ENCODE data around the gene MRPS25.
"Not testable (repeated sequence)": the region's sequence is repeated elsewhere in the genome, so short reads cannot be mapped to it uniquely, and the experiment has no call there.

MRPS25 gene

DNA sequence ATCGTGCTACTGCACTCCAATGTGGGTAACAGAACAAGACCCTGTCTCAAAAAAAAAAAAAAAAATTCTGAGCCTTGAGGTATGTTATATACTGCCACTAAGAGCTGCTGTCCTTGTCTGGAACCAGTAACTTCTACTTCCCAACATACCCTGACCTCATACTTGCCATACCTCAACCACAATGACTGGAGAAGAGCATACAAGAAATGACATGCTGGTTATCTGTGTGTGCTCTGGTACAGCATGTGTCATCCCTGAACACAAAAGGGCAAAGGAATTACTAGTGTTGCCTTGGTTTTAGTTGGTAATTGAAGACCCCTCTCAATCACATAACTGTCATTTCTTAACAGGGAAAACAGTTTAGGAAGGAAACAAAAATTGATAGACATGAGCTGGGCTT lies 54.5 kb downstream of the MRPS25 start:
- Histone ChIP-seq H2BK5ac (ENCODE audit: low read length) (no peak overlapping the region), H3K23ac (ENCODE audit: low read depth, low read length, poor library complexity) (no peak overlapping the region), H2AFZ (ENCODE audit: low read length) (no peak overlapping the region), H3K36me3 (replicated peaks in 1 of 2; ENCODE audit: control insufficient read depth in 2 of 2, insufficient read depth in 2 of 2, low read length in 2 of 2) (peaks cover 19 to 77% of the 10 kb centered on the region in 2 donors), H3K9me3 (replicated peaks in 1 of 2; ENCODE audit: control insufficient read depth in 2 of 2, insufficient read depth in 1 of 2, low read depth in 1 of 2, low read length in 2 of 2) (no peaks in the 10 kb centered on the region), H4K8ac (ENCODE audit: low read depth, low read length) (no peak overlapping the region), H3K4me1 (ENCODE audit: control insufficient read depth in 2 of 2, insufficient read depth in 1 of 2, low read depth in 1 of 2, low read length in 2 of 2) (peaks cover 0 to 4% of the 10 kb centered on the region in 2 donors), H2BK120ac (ENCODE audit: low read depth, low read length) (no peak overlapping the region), H3K27me3 (ENCODE audit: control insufficient read depth in 3 of 3, insufficient read depth in 3 of 3, low read depth in 1 of 3, low read length in 3 of 3) (no peaks in the 10 kb centered on the region), H3K79me1 (ENCODE audit: low read depth, low read length) (no peaks in the 10 kb centered on the region), H2BK15ac (ENCODE audit: low read length) (no peak overlapping the region), H3K4ac (ENCODE audit: low read length) (no peak overlapping the region), H3K4me2 (ENCODE audit: insufficient read depth, low read length, poor library complexity, severe bottlenecking) (no peak overlapping the region), H2BK12ac (ENCODE audit: low read length) (no peak overlapping the region), H3K9ac (ENCODE audit: low read depth, low read length, poor library complexity) (no peak overlapping the region), H3K18ac (ENCODE audit: low read length) (no peak overlapping the region), H3K27ac (replicated peaks; ENCODE audit: low read length) (no peak overlapping the region), H4K91ac (ENCODE audit: low read depth, low read length, poor library complexity) (no peak overlapping the region), H3K4me3 (ENCODE audit: low read length in 2 of 2) (no peak overlapping the region), H2AK5ac (ENCODE audit: low read depth, low read length) (no peak overlapping the region), H3K14ac (ENCODE audit: low read length) (no peak overlapping the region)
- no peak for DNase-seq (ENCODE audit: low spot score)
- WGBS, 2 donors (ENCODE audit: extremely low coverage in 2 of 2, insufficient read length in 2 of 2, insufficient replicate concordance in 1 of 2), result no CpG with 5 or more reads among the region's 1 CpG

DNA sequence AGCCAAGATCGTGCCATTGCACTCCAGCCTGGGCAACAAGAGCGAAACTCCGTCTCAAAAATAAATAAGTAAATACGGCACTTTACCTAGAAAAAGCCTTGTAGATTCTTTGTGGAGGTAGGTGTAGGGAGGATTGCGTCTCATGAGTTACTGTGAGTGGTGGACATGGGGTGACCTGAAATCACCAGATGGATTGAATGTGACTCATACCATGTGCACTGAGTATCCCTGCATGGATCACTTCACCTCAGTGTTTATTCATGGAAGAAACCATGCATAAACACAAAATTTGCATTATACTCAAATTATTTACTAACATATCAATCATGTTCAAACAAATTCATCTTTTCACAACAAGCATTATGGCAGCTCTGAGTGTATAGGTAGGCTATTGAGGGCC lies 55.9 kb downstream of the MRPS25 start:
- WGBS, 2 donors (ENCODE audit: extremely low coverage in 2 of 2, insufficient read length in 2 of 2, insufficient replicate concordance in 1 of 2), result no CpG with 5 or more reads among the region's 5 CpGs
- H3K4me1 ChIP-seq (ENCODE audit: control insufficient read depth in 2 of 2, insufficient read depth in 1 of 2, low read depth in 1 of 2, low read length in 2 of 2), result peaks cover 0 to 4% of the 10 kb centered on the region in 2 donors
- DNase-seq (ENCODE audit: low spot score), result no peak
- no peaks in the 10 kb centered on the region for H3K79me1 ChIP-seq (ENCODE audit: low read depth, low read length)
- H3K36me3 ChIP-seq (replicated peaks in 1 of 2; ENCODE audit: control insufficient read depth in 2 of 2, insufficient read depth in 2 of 2, low read length in 2 of 2), result peaks cover 18 to 77% of the 10 kb centered on the region in 2 donors
- H3K4me2 ChIP-seq (ENCODE audit: insufficient read depth, low read length, poor library complexity, severe bottlenecking), result no peak overlapping the region
- H3K18ac ChIP-seq (ENCODE audit: low read length), result no peak overlapping the region
- no peak overlapping the region for H3K27ac ChIP-seq (replicated peaks; ENCODE audit: low read length)
- H2BK5ac ChIP-seq (ENCODE audit: low read length), result no peak overlapping the region
- no peak overlapping the region for H3K4ac ChIP-seq (ENCODE audit: low read length)
- peaks cover 0 to 6% of the 10 kb centered on the region in 2 donors for H3K9me3 ChIP-seq (replicated peaks in 1 of 2; ENCODE audit: control insufficient read depth in 2 of 2, insufficient read depth in 1 of 2, low read depth in 1 of 2, low read length in 2 of 2)
- no peak overlapping the region for H2BK12ac ChIP-seq (ENCODE audit: low read length)
- H3K4me3 ChIP-seq (ENCODE audit: low read length in 2 of 2), result no peak overlapping the region
- no peak overlapping the region for H2BK120ac ChIP-seq (ENCODE audit: low read depth, low read length)
- no peaks in the 10 kb centered on the region for H3K27me3 ChIP-seq (ENCODE audit: control insufficient read depth in 3 of 3, insufficient read depth in 3 of 3, low read depth in 1 of 3, low read length in 3 of 3)
- no peak overlapping the region for H3K14ac ChIP-seq (ENCODE audit: low read length)
- no peak overlapping the region for H3K9ac ChIP-seq (ENCODE audit: low read depth, low read length, poor library complexity)
- H2AFZ ChIP-seq (ENCODE audit: low read length), result no peak overlapping the region
- no peak overlapping the region for H2AK5ac ChIP-seq (ENCODE audit: low read depth, low read length)
- no peak overlapping the region for H4K91ac ChIP-seq (ENCODE audit: low read depth, low read length, poor library complexity)
- no peak overlapping the region for H2BK15ac ChIP-seq (ENCODE audit: low read length)
- H3K23ac ChIP-seq (ENCODE audit: low read depth, low read length, poor library complexity), result no peak overlapping the region
- H4K8ac ChIP-seq (ENCODE audit: low read depth, low read length), result no peak overlapping the region

DNA sequence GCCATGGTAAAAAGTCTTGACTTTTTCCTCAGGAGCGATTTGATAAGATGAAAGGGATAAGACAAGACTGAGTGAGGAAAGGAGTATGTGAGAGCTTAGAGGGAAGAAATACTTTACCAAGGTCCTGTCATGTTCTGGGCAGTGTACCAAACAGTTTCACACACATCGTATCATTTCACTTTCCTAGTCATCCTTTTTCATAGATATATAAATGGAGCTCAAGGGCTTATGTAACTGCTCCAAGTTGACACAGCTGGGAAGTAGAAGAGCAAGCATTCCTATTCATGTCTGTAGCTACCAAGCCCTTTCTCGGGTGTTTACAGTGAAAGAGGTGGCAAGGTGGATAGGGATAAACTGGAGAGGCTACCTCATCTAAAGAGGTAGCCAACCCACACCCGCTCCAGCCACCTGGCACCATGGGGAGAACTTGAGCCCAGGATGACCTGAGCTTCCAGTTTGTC lies 57.4 kb downstream of the MRPS25 start:
- no peak overlapping the region for H3K14ac ChIP-seq (ENCODE audit: low read length)
- no peak overlapping the region for H4K8ac ChIP-seq (ENCODE audit: low read depth, low read length)
- H3K79me1 ChIP-seq (ENCODE audit: low read depth, low read length), result no peaks in the 10 kb centered on the region
- H3K27me3 ChIP-seq (ENCODE audit: control insufficient read depth in 3 of 3, insufficient read depth in 3 of 3, low read depth in 1 of 3, low read length in 3 of 3), result no peaks in the 10 kb centered on the region
- no CpG with 5 or more reads among the region's 4 CpGs for WGBS, 2 donors (ENCODE audit: extremely low coverage in 2 of 2, insufficient read length in 2 of 2, insufficient replicate concordance in 1 of 2)
- H4K91ac ChIP-seq (ENCODE audit: low read depth, low read length, poor library complexity), result no peak overlapping the region
- H3K4ac ChIP-seq (ENCODE audit: low read length), result no peak overlapping the region
- H2BK120ac ChIP-seq (ENCODE audit: low read depth, low read length), result no peak overlapping the region
- H3K4me1 ChIP-seq (ENCODE audit: control insufficient read depth in 2 of 2, insufficient read depth in 1 of 2, low read depth in 1 of 2, low read length in 2 of 2), result peaks cover 0 to 5% of the 10 kb centered on the region in 2 donors
- H3K9me3 ChIP-seq (replicated peaks in 1 of 2; ENCODE audit: control insufficient read depth in 2 of 2, insufficient read depth in 1 of 2, low read depth in 1 of 2, low read length in 2 of 2), result peaks cover 0 to 9% of the 10 kb centered on the region in 2 donors
- DNase-seq (ENCODE audit: low spot score), result no peak
- H2BK5ac ChIP-seq (ENCODE audit: low read length), result no peak overlapping the region
- H2AFZ ChIP-seq (ENCODE audit: low read length), result no peak overlapping the region
- H3K4me3 ChIP-seq (ENCODE audit: low read length in 2 of 2), result no peak overlapping the region
- no peak overlapping the region for H3K4me2 ChIP-seq (ENCODE audit: insufficient read depth, low read length, poor library complexity, severe bottlenecking)
- H2BK15ac ChIP-seq (ENCODE audit: low read length), result no peak overlapping the region
- no peak overlapping the region for H3K18ac ChIP-seq (ENCODE audit: low read length)
- H2AK5ac ChIP-seq (ENCODE audit: low read depth, low read length), result no peak overlapping the region
- H2BK12ac ChIP-seq (ENCODE audit: low read length), result no peak overlapping the region
- no peak overlapping the region for H3K9ac ChIP-seq (ENCODE audit: low read depth, low read length, poor library complexity)
- H3K23ac ChIP-seq (ENCODE audit: low read depth, low read length, poor library complexity), result no peak overlapping the region
- H3K27ac ChIP-seq (replicated peaks; ENCODE audit: low read length), result no peak overlapping the region
- peaks cover 12 to 69% of the 10 kb centered on the region in 2 donors for H3K36me3 ChIP-seq (replicated peaks in 1 of 2; ENCODE audit: control insufficient read depth in 2 of 2, insufficient read depth in 2 of 2, low read length in 2 of 2)

DNA sequence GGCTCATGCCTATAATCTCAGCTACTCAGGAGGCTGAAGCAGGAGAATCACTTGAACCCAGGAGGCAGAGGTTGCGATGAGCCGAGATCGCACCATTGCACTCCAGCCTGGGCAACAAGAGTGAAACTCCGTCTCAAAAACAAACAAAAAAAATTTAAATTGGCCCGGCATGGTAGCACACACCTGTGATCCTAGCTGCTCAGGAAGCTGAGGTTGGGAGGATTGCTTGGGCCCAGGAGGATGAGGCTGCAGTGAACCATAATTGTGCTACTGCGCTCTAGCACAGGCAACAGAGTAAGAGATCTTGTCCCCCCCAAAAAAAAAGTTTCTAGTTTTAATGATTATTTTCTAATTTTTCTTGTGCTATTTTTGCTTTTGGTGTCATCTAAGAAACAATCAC lies 65.9 kb downstream of the MRPS25 start:
- not testable (repeated sequence) for H2AK5ac ChIP-seq (ENCODE audit: low read depth, low read length); H3K4me1 ChIP-seq (ENCODE audit: control insufficient read depth in 2 of 2, insufficient read depth in 1 of 2, low read depth in 1 of 2, low read length in 2 of 2); H2BK15ac ChIP-seq (ENCODE audit: low read length); H3K18ac ChIP-seq (ENCODE audit: low read length); H3K9ac ChIP-seq (ENCODE audit: low read depth, low read length, poor library complexity); H3K4me2 ChIP-seq (ENCODE audit: insufficient read depth, low read length, poor library complexity, severe bottlenecking); H3K27me3 ChIP-seq (ENCODE audit: control insufficient read depth in 3 of 3, insufficient read depth in 3 of 3, low read depth in 1 of 3, low read length in 3 of 3); DNase-seq (ENCODE audit: low spot score); H4K91ac ChIP-seq (ENCODE audit: low read depth, low read length, poor library complexity); H3K23ac ChIP-seq (ENCODE audit: low read depth, low read length, poor library complexity); H2BK5ac ChIP-seq (ENCODE audit: low read length); H3K4me3 ChIP-seq (ENCODE audit: low read length in 2 of 2); H2BK120ac ChIP-seq (ENCODE audit: low read depth, low read length); H3K14ac ChIP-seq (ENCODE audit: low read length); H3K27ac ChIP-seq (replicated peaks; ENCODE audit: low read length); H3K79me1 ChIP-seq (ENCODE audit: low read depth, low read length); H2AFZ ChIP-seq (ENCODE audit: low read length); H3K9me3 ChIP-seq (replicated peaks in 1 of 2; ENCODE audit: control insufficient read depth in 2 of 2, insufficient read depth in 1 of 2, low read depth in 1 of 2, low read length in 2 of 2); H4K8ac ChIP-seq (ENCODE audit: low read depth, low read length); H3K4ac ChIP-seq (ENCODE audit: low read length); H2BK12ac ChIP-seq (ENCODE audit: low read length)
- peaks cover 3 to 22% of the 10 kb centered on the region in 2 donors for H3K36me3 ChIP-seq (replicated peaks in 1 of 2; ENCODE audit: control insufficient read depth in 2 of 2, insufficient read depth in 2 of 2, low read length in 2 of 2)
- no CpG with 5 or more reads among the region's 6 CpGs for WGBS, 2 donors (ENCODE audit: extremely low coverage in 2 of 2, insufficient read length in 2 of 2, insufficient replicate concordance in 1 of 2)
